Sigmoid colon (tissue), 4 donors: ENCODE data around the gene PGLYRP4.

Experiments used
- EP300 ChIP-seq, 4 donors: sonication (generic); formaldehyde crosslinking; IDR thresholded peaks; one replicate each; pipeline ENCODE4 v1.6.1; 2017; ENCODE audit warnings: antibody characterized with exemption in 4 of 4
- POLR2A ChIP-seq, 2 donors: fragments of 450-650 bp; IDR thresholded peaks; one replicate each; pipeline ENCODE4 v1.6.1; 2016; ENCODE audit warnings: antibody characterized with exemption in 2 of 2, mild to moderate bottlenecking in 2 of 2, moderate library complexity in 2 of 2
- POLR2AphosphoS5 ChIP-seq, 4 donors: sonication (generic); formaldehyde crosslinking; IDR thresholded peaks; one replicate each; pipeline ENCODE4 v1.6.1; 2017; ENCODE audit warnings: antibody characterized with exemption in 4 of 4
- TF ChIP-seq, protein P1 (sequence below), 4 experiments: fragments of 450-650 bp in 3 of 4; fragments of 200-600 bp in 1 of 4; IDR thresholded peaks; one replicate each; pipeline ENCODE4 v1.5.1; 2016 to 2019; ENCODE audit warnings: antibody characterized with exemption in 4 of 4, mild to moderate bottlenecking in 3 of 4, moderate library complexity in 2 of 4

- TF ChIP-seq, protein P1, sequence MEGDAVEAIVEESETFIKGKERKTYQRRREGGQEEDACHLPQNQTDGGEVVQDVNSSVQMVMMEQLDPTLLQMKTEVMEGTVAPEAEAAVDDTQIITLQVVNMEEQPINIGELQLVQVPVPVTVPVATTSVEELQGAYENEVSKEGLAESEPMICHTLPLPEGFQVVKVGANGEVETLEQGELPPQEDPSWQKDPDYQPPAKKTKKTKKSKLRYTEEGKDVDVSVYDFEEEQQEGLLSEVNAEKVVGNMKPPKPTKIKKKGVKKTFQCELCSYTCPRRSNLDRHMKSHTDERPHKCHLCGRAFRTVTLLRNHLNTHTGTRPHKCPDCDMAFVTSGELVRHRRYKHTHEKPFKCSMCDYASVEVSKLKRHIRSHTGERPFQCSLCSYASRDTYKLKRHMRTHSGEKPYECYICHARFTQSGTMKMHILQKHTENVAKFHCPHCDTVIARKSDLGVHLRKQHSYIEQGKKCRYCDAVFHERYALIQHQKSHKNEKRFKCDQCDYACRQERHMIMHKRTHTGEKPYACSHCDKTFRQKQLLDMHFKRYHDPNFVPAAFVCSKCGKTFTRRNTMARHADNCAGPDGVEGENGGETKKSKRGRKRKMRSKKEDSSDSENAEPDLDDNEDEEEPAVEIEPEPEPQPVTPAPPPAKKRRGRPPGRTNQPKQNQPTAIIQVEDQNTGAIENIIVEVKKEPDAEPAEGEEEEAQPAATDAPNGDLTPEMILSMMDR (IDR thresholded peaks at IDR 0.05): no peak
- TF ChIP-seq POLR2A (IDR thresholded peaks at IDR 0.05): no peak
- no peak for TF ChIP-seq POLR2AphosphoS5 (IDR thresholded peaks at IDR 0.05)
- no peak for TF ChIP-seq EP300 (IDR thresholded peaks at IDR 0.05)
Measured at GRCh38 chr1:153305682-153306081, 43.0 kb downstream of the PGLYRP4 start.
